ENCODE measurements around the gene STXBP6. TPM values are rescaled to one million over a fixed set of nuclear protein-coding genes. Genes with fewer than 3 reads are reported as not detected.

Gene STXBP6
- not detected for total RNA-seq
- under 1 TPM in 1 of 3 donors, not detected in 2; 0.61 TPM for polyA plus RNA-seq
- total RNA-seq = 0 to 0.09 (median 0) reads per million in 6 experiments

- peaks cover 35 to 82% (median 57%) of the 10 kb centered on the region in 5 donors for H3K27me3 Mint-ChIP-seq
- no peak for ATAC-seq
- no peak for DNase-seq
- peaks cover 0 to 8% (median 0%) of the 10 kb centered on the region in 3 donors for H3K36me3 Mint-ChIP-seq
- H3K9me3 Mint-ChIP-seq = peaks cover 0 to 3% (median 0%) of the 10 kb centered on the region in 9 donors
- H3K27ac Mint-ChIP-seq = no peak within 1 kb of the TSS
- POLR2A ChIA-PET = no interaction called here
- H3K4me3 Mint-ChIP-seq = peak within 1 kb of the TSS; percentile 46 to 82 (median 74)
- H3K4me1 Mint-ChIP-seq = peaks cover 4 to 16% (median 12%) of the 10 kb centered on the region in 4 donors
These were observed at the start of gene STXBP6 for GRCh38 chr14:25049568-25050268. Gene STXBP6, minus strand, starts transcription at chr14:25050147. Its CDS starts 75,329 bp downstream, at chr14:24974818.

GRCh38 chr14:25097120-25097519 lies 47.2 kb upstream of the STXBP6 start:
- Mint-ChIP-seq H3K27ac (no peak overlapping the region), H3K4me1 (no peaks in the 10 kb centered on the region)
- ATAC-seq = no peak

GRCh38 chr14:25095736-25096437 lies 45.9 kb upstream of the STXBP6 start:
- no peaks in the 10 kb centered on the region for H3K4me1 Mint-ChIP-seq
- H3K36me3 Mint-ChIP-seq = no peaks in the 10 kb centered on the region
- peaks cover 0 to 3% (median 0%) of the 10 kb centered on the region in 9 donors for H3K9me3 Mint-ChIP-seq
- peaks cover 8 to 46% (median 24%) of the 10 kb centered on the region in 5 donors for H3K27me3 Mint-ChIP-seq
- peak overlapping the region in 1 of 10 donors; percentile 38 for H3K27ac Mint-ChIP-seq
- no peak overlapping the region for H3K4me3 Mint-ChIP-seq
- POLR2A ChIA-PET = no interaction called here
- no peak for ATAC-seq
- DNase-seq = no peak

More at GRCh38 chr14:25097120-25097519, 47.2 kb upstream of the STXBP6 start:
- H3K27me3 Mint-ChIP-seq = peaks cover 8 to 42% (median 23%) of the 10 kb centered on the region in 5 donors
- DNase-seq = no peak
- H3K9me3 Mint-ChIP-seq = peaks cover 0 to 3% (median 0%) of the 10 kb centered on the region in 9 donors
- POLR2A ChIA-PET = no interaction called here
- no peaks in the 10 kb centered on the region for H3K36me3 Mint-ChIP-seq
- H3K4me3 Mint-ChIP-seq = no peak overlapping the region

GRCh38 chr14:25094171-25094907 lies 44.4 kb upstream of the STXBP6 start:
- no peaks in the 10 kb centered on the region for H3K4me1 Mint-ChIP-seq
- H3K4me3 Mint-ChIP-seq = no peak overlapping the region
- no peak for ATAC-seq
- H3K27ac Mint-ChIP-seq = no peak overlapping the region
- H3K36me3 Mint-ChIP-seq = no peaks in the 10 kb centered on the region
- peaks cover 0 to 3% (median 0%) of the 10 kb centered on the region in 9 donors for H3K9me3 Mint-ChIP-seq
- DNase-seq = no peak
- H3K27me3 Mint-ChIP-seq = peaks cover 8 to 57% (median 32%) of the 10 kb centered on the region in 5 donors
- POLR2A ChIA-PET = no interaction called here

GRCh38 chr14:25092258-25092740 lies 42.4 kb upstream of the STXBP6 start:
- H3K27me3 Mint-ChIP-seq = peaks cover 10 to 55% (median 36%) of the 10 kb centered on the region in 5 donors
- no peak overlapping the region for H3K27ac Mint-ChIP-seq
- DNase-seq (no peak), ATAC-seq (no peak)
- POLR2A ChIA-PET = no interaction called here
- H3K9me3 Mint-ChIP-seq = no peaks in the 10 kb centered on the region
- H3K4me1 Mint-ChIP-seq = no peaks in the 10 kb centered on the region
- H3K36me3 Mint-ChIP-seq = no peaks in the 10 kb centered on the region
- H3K4me3 Mint-ChIP-seq = no peak overlapping the region

- no peak overlapping the region for H3K4me3 Mint-ChIP-seq
- H3K27me3 Mint-ChIP-seq = peaks cover 10 to 41% (median 28%) of the 10 kb centered on the region in 5 donors
These were observed 40.9 kb upstream of the STXBP6 start for GRCh38 chr14:25090716-25091454.

GRCh38 chr14:25090256-25090655 lies 40.3 kb upstream of the STXBP6 start:
- H3K27me3 Mint-ChIP-seq = peaks cover 8 to 35% (median 21%) of the 10 kb centered on the region in 5 donors
- POLR2A ChIA-PET = no interaction called here
- no peak overlapping the region for H3K4me3 Mint-ChIP-seq
- no peaks in the 10 kb centered on the region for H3K4me1 Mint-ChIP-seq
- DNase-seq (no peak), ATAC-seq (no peak)
- no peak overlapping the region for H3K27ac Mint-ChIP-seq
- no peaks in the 10 kb centered on the region for H3K36me3 Mint-ChIP-seq
- H3K9me3 Mint-ChIP-seq = no peaks in the 10 kb centered on the region

More at GRCh38 chr14:25090716-25091454, 40.9 kb upstream of the STXBP6 start:
- DNase-seq (no peak), ATAC-seq (no peak)
- no peaks in the 10 kb centered on the region for H3K4me1 Mint-ChIP-seq
- no peaks in the 10 kb centered on the region for H3K9me3 Mint-ChIP-seq
- POLR2A ChIA-PET = no interaction called here
- no peaks in the 10 kb centered on the region for H3K36me3 Mint-ChIP-seq
- no peak overlapping the region for H3K27ac Mint-ChIP-seq

GRCh38 chr14:25089496-25089895 lies 39.5 kb upstream of the STXBP6 start:
- Mint-ChIP-seq H3K4me3 (no peak overlapping the region), H3K36me3 (no peaks in the 10 kb centered on the region), H3K27ac (no peak overlapping the region), H3K9me3 (no peaks in the 10 kb centered on the region), H3K27me3 (peaks cover 7 to 31% (median 15%) of the 10 kb centered on the region in 5 donors), H3K4me1 (no peaks in the 10 kb centered on the region)
- POLR2A ChIA-PET = no interaction called here
- ATAC-seq = no peak
- DNase-seq = no peak

- ATAC-seq (no peak), DNase-seq (no peak)
- Mint-ChIP-seq H3K4me1 (no peaks in the 10 kb centered on the region), H3K27me3 (peaks cover 14 to 52% (median 26%) of the 10 kb centered on the region in 5 donors), H3K27ac (no peak overlapping the region), H3K4me3 (no peak overlapping the region), H3K36me3 (no peaks in the 10 kb centered on the region), H3K9me3 (no peaks in the 10 kb centered on the region)
- POLR2A ChIA-PET = no interaction called here
These were observed 37.0 kb upstream of the STXBP6 start for GRCh38 chr14:25086821-25087396.

GRCh38 chr14:25086081-25086480 lies 36.1 kb upstream of the STXBP6 start:
- peaks cover 18 to 56% (median 29%) of the 10 kb centered on the region in 5 donors for H3K27me3 Mint-ChIP-seq
- ATAC-seq (no peak), DNase-seq (no peak)
- no peak overlapping the region for H3K4me3 Mint-ChIP-seq
- no peaks in the 10 kb centered on the region for H3K9me3 Mint-ChIP-seq
- H3K4me1 Mint-ChIP-seq = no peaks in the 10 kb centered on the region
- POLR2A ChIA-PET = no interaction called here
- H3K36me3 Mint-ChIP-seq = no peaks in the 10 kb centered on the region
- H3K27ac Mint-ChIP-seq = no peak overlapping the region

GRCh38 chr14:25080682-25081081 lies 30.7 kb upstream of the STXBP6 start:
- H3K27me3 Mint-ChIP-seq = peaks cover 13 to 57% (median 21%) of the 10 kb centered on the region in 5 donors
- H3K27ac Mint-ChIP-seq = no peak overlapping the region
- POLR2A ChIA-PET = no interaction called here
- no peak for ATAC-seq
- H3K4me3 Mint-ChIP-seq = no peak overlapping the region
- no peak for DNase-seq
- H3K4me1 Mint-ChIP-seq = no peaks in the 10 kb centered on the region
- no peaks in the 10 kb centered on the region for H3K36me3 Mint-ChIP-seq
- H3K9me3 Mint-ChIP-seq = no peaks in the 10 kb centered on the region

GRCh38 chr14:25079311-25079710 lies 29.4 kb upstream of the STXBP6 start:
- DNase-seq (no peak), ATAC-seq (no peak)
- H3K4me3 Mint-ChIP-seq = no peak overlapping the region
- POLR2A ChIA-PET = no interaction called here
- H3K4me1 Mint-ChIP-seq = no peaks in the 10 kb centered on the region
- H3K36me3 Mint-ChIP-seq = no peaks in the 10 kb centered on the region
- H3K9me3 Mint-ChIP-seq = no peaks in the 10 kb centered on the region
- peaks cover 11 to 51% (median 21%) of the 10 kb centered on the region in 5 donors for H3K27me3 Mint-ChIP-seq
- H3K27ac Mint-ChIP-seq = no peak overlapping the region

Measured in naive thymus-derived CD8-positive, alpha-beta T cell (primary cell).